ENCODE results near the gene FCHSD2. TPM values are rescaled to one million over a fixed set of nuclear protein-coding genes. Genes with fewer than 3 reads are reported as not detected.
A peak's percentile ranks its signal among the peaks of the same experiment; 100 is the strongest.
"Not testable (repeated sequence)": the region's sequence is repeated elsewhere in the genome, so short reads cannot be mapped to it uniquely, and the experiment has no call there.

Gene FCHSD2
- total RNA-seq, 1 donor from 2014 or later: 59.0 TPM

GRCh38 chr11:72828692-72829101 is 313.4 kb downstream of the FCHSD2 start:
- intact Hi-C loops (cut with DNase I): no loop called here
- peak overlapping the region; percentile 62 for H3K27ac ChIP-seq
- peaks cover 39% of the 10 kb centered on the region for H3K36me3 ChIP-seq
- H3K27me3 ChIP-seq (ENCODE audit: low read depth): no peaks in the 10 kb centered on the region
- no peak for ATAC-seq
- H3K4me1 ChIP-seq: peaks cover 39% of the 10 kb centered on the region
- no peak for TF ChIP-seq CTCF (IDR thresholded peaks at IDR 0.05)
- DNase-seq: peak; percentile 30
- H3K4me3 ChIP-seq: no peak overlapping the region
- H3K9me3 ChIP-seq: no peaks in the 10 kb centered on the region

GRCh38 chr11:72828081-72828567 is 314.0 kb downstream of the FCHSD2 start:
- no peaks in the 10 kb centered on the region for H3K9me3 ChIP-seq
- no peak overlapping the region for H3K4me3 ChIP-seq
- H3K27me3 ChIP-seq (ENCODE audit: low read depth): no peaks in the 10 kb centered on the region
- intact Hi-C loops (cut with DNase I): no loop called here
- H3K4me1 ChIP-seq: peaks cover 39% of the 10 kb centered on the region
- peak in 1 of 2 donors; percentile 3 for ATAC-seq
- peak; percentile 59 for DNase-seq
- peaks cover 43% of the 10 kb centered on the region for H3K36me3 ChIP-seq
- TF ChIP-seq CTCF (IDR thresholded peaks at IDR 0.05): no peak
- peak overlapping the region; percentile 62 for H3K27ac ChIP-seq

- DNase-seq: peak; percentile 50
- Histone ChIP-seq H3K4me1 (peaks cover 37% of the 10 kb centered on the region), H3K27ac (peak overlapping the region; percentile 62), H3K36me3 (peaks cover 48% of the 10 kb centered on the region)
- H3K9me3 ChIP-seq; intact Hi-C loops (cut with DNase I); H3K4me3 ChIP-seq; ATAC-seq; H3K27me3 ChIP-seq (ENCODE audit: low read depth): not testable (repeated sequence)
Observed at GRCh38 chr11:72827656-72828055, 314.5 kb downstream of the FCHSD2 start.

- intact Hi-C loops (cut with DNase I): no loop called here
- TF ChIP-seq CTCF (IDR thresholded peaks at IDR 0.05): no peak
- Histone ChIP-seq H3K4me1 (peaks cover 31% of the 10 kb centered on the region), H3K27me3 (ENCODE audit: low read depth) (no peaks in the 10 kb centered on the region), H3K36me3 (peaks cover 54% of the 10 kb centered on the region), H3K9me3 (no peaks in the 10 kb centered on the region), H3K27ac (peak overlapping the region; percentile 62), H3K4me3 (no peak overlapping the region)
- no peak for ATAC-seq
- no peak for DNase-seq
Observed at GRCh38 chr11:72826942-72827480, 315.1 kb downstream of the FCHSD2 start.

GRCh38 chr11:72826191-72826941 is 315.8 kb downstream of the FCHSD2 start:
- DNase-seq: no peak
- intact Hi-C loops (cut with DNase I): no loop called here

More at GRCh38 chr11:72826191-72826941, 315.8 kb downstream of the FCHSD2 start:
- no peak for TF ChIP-seq CTCF (IDR thresholded peaks at IDR 0.05)
- Histone ChIP-seq H3K36me3 (peaks cover 56% of the 10 kb centered on the region), H3K4me3 (no peak overlapping the region), H3K9me3 (no peaks in the 10 kb centered on the region), H3K27ac (no peak overlapping the region), H3K27me3 (ENCODE audit: low read depth) (no peaks in the 10 kb centered on the region), H3K4me1 (peaks cover 30% of the 10 kb centered on the region)
- ATAC-seq: no peak
